HFFc6 (cell line): ENCODE data around the gene ZNF142. TPM values are rescaled to one million over a fixed set of nuclear protein-coding genes. Genes with fewer than 3 reads are reported as not detected.

Source experiments
- DNase-seq: peaks from one replicate; pipeline ENCODE4 v3.0.0-alpha.2; 2018
- H3K27ac Mint-ChIP-seq: 2 replicates; pipeline ENCODE4 v1.8.0; 2020; ENCODE audit warnings: mild to moderate bottlenecking, mixed read lengths
- H3K27me3 Mint-ChIP-seq: 2 replicates; pipeline ENCODE4 v1.8.0; 2021; ENCODE audit warnings: mild to moderate bottlenecking, moderate library complexity, mixed read lengths; ENCODE audit not compliant: insufficient read depth
- H3K36me3 Mint-ChIP-seq: 2 replicates; pipeline ENCODE4 v1.8.0; 2021; ENCODE audit warnings: low read depth, mixed read lengths
- H3K4me1 Mint-ChIP-seq: 2 replicates; pipeline ENCODE4 v1.8.0; 2020; ENCODE audit warnings: low read depth, mixed read lengths
- H3K4me3 Mint-ChIP-seq: 2 replicates; pipeline ENCODE4 v1.8.0; 2020; ENCODE audit warnings: mild to moderate bottlenecking, moderate library complexity, mixed read lengths
- H3K9me3 Mint-ChIP-seq: 2 replicates; pipeline ENCODE4 v1.8.0; 2020; ENCODE audit warnings: mild to moderate bottlenecking, mixed read lengths
- total RNA-seq, 6 experiments: library from RNA; stranded (reverse); fragmentation: NEBNext Ultra II Directional; extraction: Animal tissue kit (Norgen Biotek cat#: 25700); gene quantifications; 2 replicates in 1 of 6; 3 replicates in 5 of 6; pipeline ENCODE4 v1.2.3, GENCODE V29; 2021
- TF ChIP-seq, protein P1 (sequence below): fragments of 200-600 bp; sonication (generic); IDR thresholded peaks from 2 replicates; pipeline ENCODE4 v1.5.0; 2021; ENCODE audit warnings: antibody characterized with exemption, mild to moderate bottlenecking

The ZNF142 gene
- total RNA-seq, 6 experiments from 2014 or later: 21.2 to 24.9 (median 23.5) TPM

GRCh38 chr2:218662827-218663226 lies 3.4 kb upstream of the ZNF142 start:
- Mint-ChIP-seq H3K4me3 (no peak overlapping the region), H3K36me3 (peaks cover 20% of the 10 kb centered on the region), H3K4me1 (peaks cover 18% of the 10 kb centered on the region), H3K27me3 (peaks cover 2% of the 10 kb centered on the region; the same call in 1 of the 2 replicates), H3K27ac (no peak overlapping the region), H3K9me3 (no peaks in the 10 kb centered on the region)
- DNase-seq: no peak
- TF ChIP-seq, protein P1, sequence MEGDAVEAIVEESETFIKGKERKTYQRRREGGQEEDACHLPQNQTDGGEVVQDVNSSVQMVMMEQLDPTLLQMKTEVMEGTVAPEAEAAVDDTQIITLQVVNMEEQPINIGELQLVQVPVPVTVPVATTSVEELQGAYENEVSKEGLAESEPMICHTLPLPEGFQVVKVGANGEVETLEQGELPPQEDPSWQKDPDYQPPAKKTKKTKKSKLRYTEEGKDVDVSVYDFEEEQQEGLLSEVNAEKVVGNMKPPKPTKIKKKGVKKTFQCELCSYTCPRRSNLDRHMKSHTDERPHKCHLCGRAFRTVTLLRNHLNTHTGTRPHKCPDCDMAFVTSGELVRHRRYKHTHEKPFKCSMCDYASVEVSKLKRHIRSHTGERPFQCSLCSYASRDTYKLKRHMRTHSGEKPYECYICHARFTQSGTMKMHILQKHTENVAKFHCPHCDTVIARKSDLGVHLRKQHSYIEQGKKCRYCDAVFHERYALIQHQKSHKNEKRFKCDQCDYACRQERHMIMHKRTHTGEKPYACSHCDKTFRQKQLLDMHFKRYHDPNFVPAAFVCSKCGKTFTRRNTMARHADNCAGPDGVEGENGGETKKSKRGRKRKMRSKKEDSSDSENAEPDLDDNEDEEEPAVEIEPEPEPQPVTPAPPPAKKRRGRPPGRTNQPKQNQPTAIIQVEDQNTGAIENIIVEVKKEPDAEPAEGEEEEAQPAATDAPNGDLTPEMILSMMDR: no peak

- no peak overlapping the region for H3K4me3 Mint-ChIP-seq
These were observed 3.0 kb upstream of the ZNF142 start for GRCh38 chr2:218662377-218662776.

DNA sequence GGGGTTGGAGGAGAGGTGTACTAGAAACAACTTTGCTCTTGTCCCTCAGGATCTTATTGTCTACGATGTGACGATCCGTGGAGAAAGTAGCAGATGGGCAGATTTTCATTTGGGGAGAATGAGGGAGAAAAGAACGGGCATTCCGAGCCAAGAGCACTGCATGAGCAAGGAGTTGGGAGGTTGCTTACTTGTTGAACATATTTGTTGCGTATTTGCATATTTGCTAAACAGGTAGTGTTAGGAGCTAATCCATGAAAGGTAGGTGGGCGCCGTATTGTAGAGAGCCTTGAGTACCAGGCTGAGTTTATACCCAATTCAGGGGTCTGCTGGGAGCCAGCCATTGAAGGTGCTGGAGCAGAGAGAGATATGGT lies 550 bp upstream of the ZNF142 start:
- peaks cover 28% of the 10 kb centered on the region for H3K4me1 Mint-ChIP-seq
- H3K4me3 Mint-ChIP-seq: peak overlapping the region; percentile 96
- H3K27ac Mint-ChIP-seq: peak overlapping the region; percentile 67
- peaks cover 2% of the 10 kb centered on the region; the same call in 1 of the 2 replicates for H3K27me3 Mint-ChIP-seq
- H3K36me3 Mint-ChIP-seq: peaks cover 17% of the 10 kb centered on the region
- TF ChIP-seq, protein P1: no peak
- H3K9me3 Mint-ChIP-seq: no peaks in the 10 kb centered on the region
- no peak for DNase-seq

More at GRCh38 chr2:218662377-218662776, 3.0 kb upstream of the ZNF142 start:
- Mint-ChIP-seq H3K36me3 (peaks cover 23% of the 10 kb centered on the region), H3K9me3 (no peaks in the 10 kb centered on the region), H3K27me3 (peaks cover 2% of the 10 kb centered on the region; the same call in 1 of the 2 replicates), H3K27ac (no peak overlapping the region), H3K4me1 (peaks cover 22% of the 10 kb centered on the region)
- TF ChIP-seq, protein P1: no peak
- DNase-seq: no peak

- Mint-ChIP-seq H3K4me1 (peaks cover 28% of the 10 kb centered on the region), H3K36me3 (peaks cover 17% of the 10 kb centered on the region), H3K27ac (peak overlapping the region; percentile 67), H3K9me3 (no peaks in the 10 kb centered on the region), H3K4me3 (peak overlapping the region; percentile 96), H3K27me3 (peaks cover 2% of the 10 kb centered on the region; the same call in 1 of the 2 replicates)
- peak; percentile 15 for DNase-seq
- TF ChIP-seq, protein P1: peak; percentile 72
These were observed 659 bp downstream of the ZNF142 start for GRCh38 chr2:218658671-218659257.

DNA sequence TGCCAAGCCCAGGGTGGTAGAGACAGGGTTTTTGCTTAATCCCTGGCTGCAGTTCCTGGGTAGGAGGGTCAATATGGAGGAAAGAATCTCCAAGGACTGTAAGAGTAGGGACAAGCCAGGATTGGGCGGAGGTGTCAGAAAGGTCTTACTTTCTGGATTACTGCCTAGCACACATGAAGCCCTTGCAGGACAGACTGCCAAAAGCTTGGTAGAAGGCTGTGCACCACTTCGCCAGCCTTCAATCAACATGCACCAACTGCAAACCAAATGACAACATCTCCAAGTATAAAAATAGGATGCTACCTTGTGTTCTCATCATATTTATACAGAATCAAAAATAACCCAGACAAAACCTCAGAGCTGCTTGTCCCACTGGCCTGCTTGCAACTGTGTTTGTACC lies 3.7 kb downstream of the ZNF142 start:
- H3K36me3 Mint-ChIP-seq: peaks cover 11% of the 10 kb centered on the region; the same call in 1 of the 2 replicates
- H3K4me3 Mint-ChIP-seq: no peak overlapping the region
- H3K27ac Mint-ChIP-seq: no peak overlapping the region
- no peak for DNase-seq
- H3K4me1 Mint-ChIP-seq: peaks cover 28% of the 10 kb centered on the region
- H3K9me3 Mint-ChIP-seq: no peaks in the 10 kb centered on the region
- peaks cover 2% of the 10 kb centered on the region; the same call in 1 of the 2 replicates for H3K27me3 Mint-ChIP-seq
- TF ChIP-seq, protein P1: no peak
